ENCODE measurements around the gene RNF103. TPM values are rescaled to one million over a fixed set of nuclear protein-coding genes. Genes with fewer than 3 reads are reported as not detected.

RNF103 gene
- total RNA-seq, 1 experiment from 2014 or later = 16.1 TPM

DNA sequence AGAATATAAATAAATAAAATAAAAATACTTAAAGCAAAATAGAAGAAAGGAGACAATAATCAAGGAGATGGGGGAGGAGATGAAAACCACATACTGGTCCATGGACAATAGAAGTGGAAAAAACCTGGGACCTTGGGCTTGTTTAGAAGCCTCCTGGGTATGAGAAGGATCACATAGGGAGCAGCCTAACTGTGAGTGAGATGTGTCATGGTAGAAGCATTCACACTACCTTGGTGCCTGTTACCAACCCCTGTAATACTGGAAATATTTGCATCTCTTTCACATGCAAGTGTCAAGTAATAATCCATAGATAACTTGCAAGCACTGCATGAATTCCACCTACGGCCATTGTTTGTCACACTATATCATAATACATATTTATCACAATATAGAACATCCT is 23.2 kb upstream of the RNF103 start:
- ATAC-seq = no peak

DNA sequence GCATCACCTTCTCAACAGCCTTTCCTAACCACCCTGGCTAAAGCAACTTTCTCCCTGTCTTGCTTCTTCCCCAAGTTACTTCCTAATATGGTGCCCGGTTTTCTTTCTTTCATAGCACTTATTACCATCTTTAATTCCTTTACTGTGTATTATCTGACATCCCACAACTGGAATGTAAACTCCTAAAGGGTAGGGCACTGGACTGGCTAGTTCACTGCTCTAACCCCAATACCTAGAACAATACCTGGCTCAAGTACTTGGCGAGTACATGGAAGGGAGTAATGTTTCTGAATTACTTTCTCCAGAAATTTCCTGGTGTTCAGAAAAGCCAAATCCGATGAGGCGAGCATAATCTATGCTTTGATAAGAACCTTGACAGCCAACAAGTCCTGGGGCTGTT is 22.7 kb upstream of the RNF103 start:
- Histone ChIP-seq H3K4me3 (replicated peaks in 1 of 2; ENCODE audit: low read depth in 1 of 2, low read length in 2 of 2) (no peak overlapping the region), H2AFZ (ENCODE audit: low read depth, low read length, poor library complexity, severe bottlenecking) (no peak overlapping the region), H3K9ac (ENCODE audit: low read length) (no peak overlapping the region), H3K36me3 (ENCODE audit: control insufficient read depth in 1 of 2, insufficient read depth in 2 of 2, low read length in 2 of 2) (no peaks in the 10 kb centered on the region), H3K27me3 (ENCODE audit: insufficient read depth, low read length) (no peaks in the 10 kb centered on the region), H3K79me2 (ENCODE audit: insufficient read depth, low read length) (no peaks in the 10 kb centered on the region), H3K9me2 (ENCODE audit: insufficient read depth) (no peaks in the 10 kb centered on the region), H4K20me1 (ENCODE audit: insufficient read depth) (no peaks in the 10 kb centered on the region), H3K4me2 (ENCODE audit: low read length) (no peak overlapping the region), H3K27ac (ENCODE audit: low read depth, low read length) (no peak overlapping the region), H3K4me1 (ENCODE audit: control insufficient read depth in 1 of 2, insufficient read depth in 2 of 2, low read length in 2 of 2) (no peaks in the 10 kb centered on the region), H3K9me3 (ENCODE audit: control insufficient read depth in 1 of 2, insufficient read depth in 1 of 2, low read depth in 1 of 2, low read length in 2 of 2) (no peaks in the 10 kb centered on the region)
- intact Hi-C loops (cut with micrococcal nuclease) = no loop called here
- DNase-seq (ENCODE audit: low read depth, low spot score) (no peak), ATAC-seq (no peak)
- POLR2A ChIA-PET = no interaction called here
- no TSS peak for BruUV-seq (replicated peaks)
- RAD21 ChIA-PET (ENCODE audit: low non-redundant PET in 1 of 2, low total read pairs in 2 of 2, uncharacterized antibody in 2 of 2, unreplicated experiment in 2 of 2) = no interaction called here
- CTCF ChIA-PET = no interaction called here
- no peak for TF ChIP-seq EZH2phosphoT487 (IDR thresholded peaks at IDR 0.05; ENCODE audit: borderline replicate concordance)
- no peak for TF ChIP-seq YY1 (IDR thresholded peaks at IDR 0.05; ENCODE audit: extremely low read depth, insufficient replicate concordance, low read depth, low read length)
- no peak for TF ChIP-seq ZNF274 (IDR thresholded peaks at IDR 0.05; ENCODE audit: low read depth, low read length)
- no peak for TF ChIP-seq SRF (IDR thresholded peaks at IDR 0.05; ENCODE audit: low read depth)
- no peak for TF ChIP-seq SP1 (IDR thresholded peaks at IDR 0.05; ENCODE audit: low read depth)
- no peak for TF ChIP-seq TCF7L2 (IDR thresholded peaks at IDR 0.05; ENCODE audit: borderline replicate concordance, extremely low read depth, insufficient read depth, insufficient read length)
- no peak for TF ChIP-seq CEBPB (IDR thresholded peaks at IDR 0.05; ENCODE audit: low read depth)
- TF ChIP-seq, protein P1, sequence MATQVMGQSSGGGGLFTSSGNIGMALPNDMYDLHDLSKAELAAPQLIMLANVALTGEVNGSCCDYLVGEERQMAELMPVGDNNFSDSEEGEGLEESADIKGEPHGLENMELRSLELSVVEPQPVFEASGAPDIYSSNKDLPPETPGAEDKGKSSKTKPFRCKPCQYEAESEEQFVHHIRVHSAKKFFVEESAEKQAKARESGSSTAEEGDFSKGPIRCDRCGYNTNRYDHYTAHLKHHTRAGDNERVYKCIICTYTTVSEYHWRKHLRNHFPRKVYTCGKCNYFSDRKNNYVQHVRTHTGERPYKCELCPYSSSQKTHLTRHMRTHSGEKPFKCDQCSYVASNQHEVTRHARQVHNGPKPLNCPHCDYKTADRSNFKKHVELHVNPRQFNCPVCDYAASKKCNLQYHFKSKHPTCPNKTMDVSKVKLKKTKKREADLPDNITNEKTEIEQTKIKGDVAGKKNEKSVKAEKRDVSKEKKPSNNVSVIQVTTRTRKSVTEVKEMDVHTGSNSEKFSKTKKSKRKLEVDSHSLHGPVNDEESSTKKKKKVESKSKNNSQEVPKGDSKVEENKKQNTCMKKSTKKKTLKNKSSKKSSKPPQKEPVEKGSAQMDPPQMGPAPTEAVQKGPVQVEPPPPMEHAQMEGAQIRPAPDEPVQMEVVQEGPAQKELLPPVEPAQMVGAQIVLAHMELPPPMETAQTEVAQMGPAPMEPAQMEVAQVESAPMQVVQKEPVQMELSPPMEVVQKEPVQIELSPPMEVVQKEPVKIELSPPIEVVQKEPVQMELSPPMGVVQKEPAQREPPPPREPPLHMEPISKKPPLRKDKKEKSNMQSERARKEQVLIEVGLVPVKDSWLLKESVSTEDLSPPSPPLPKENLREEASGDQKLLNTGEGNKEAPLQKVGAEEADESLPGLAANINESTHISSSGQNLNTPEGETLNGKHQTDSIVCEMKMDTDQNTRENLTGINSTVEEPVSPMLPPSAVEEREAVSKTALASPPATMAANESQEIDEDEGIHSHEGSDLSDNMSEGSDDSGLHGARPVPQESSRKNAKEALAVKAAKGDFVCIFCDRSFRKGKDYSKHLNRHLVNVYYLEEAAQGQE (IDR thresholded peaks at IDR 0.05; ENCODE audit: low read depth) = no peak
- TF ChIP-seq, protein P2, sequence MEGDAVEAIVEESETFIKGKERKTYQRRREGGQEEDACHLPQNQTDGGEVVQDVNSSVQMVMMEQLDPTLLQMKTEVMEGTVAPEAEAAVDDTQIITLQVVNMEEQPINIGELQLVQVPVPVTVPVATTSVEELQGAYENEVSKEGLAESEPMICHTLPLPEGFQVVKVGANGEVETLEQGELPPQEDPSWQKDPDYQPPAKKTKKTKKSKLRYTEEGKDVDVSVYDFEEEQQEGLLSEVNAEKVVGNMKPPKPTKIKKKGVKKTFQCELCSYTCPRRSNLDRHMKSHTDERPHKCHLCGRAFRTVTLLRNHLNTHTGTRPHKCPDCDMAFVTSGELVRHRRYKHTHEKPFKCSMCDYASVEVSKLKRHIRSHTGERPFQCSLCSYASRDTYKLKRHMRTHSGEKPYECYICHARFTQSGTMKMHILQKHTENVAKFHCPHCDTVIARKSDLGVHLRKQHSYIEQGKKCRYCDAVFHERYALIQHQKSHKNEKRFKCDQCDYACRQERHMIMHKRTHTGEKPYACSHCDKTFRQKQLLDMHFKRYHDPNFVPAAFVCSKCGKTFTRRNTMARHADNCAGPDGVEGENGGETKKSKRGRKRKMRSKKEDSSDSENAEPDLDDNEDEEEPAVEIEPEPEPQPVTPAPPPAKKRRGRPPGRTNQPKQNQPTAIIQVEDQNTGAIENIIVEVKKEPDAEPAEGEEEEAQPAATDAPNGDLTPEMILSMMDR (IDR thresholded peaks at IDR 0.05 in 2 of 3, conservative IDR thresholded peaks at IDR 0.05 in 1 of 3; ENCODE audit: borderline replicate concordance in 1 of 3, insufficient read depth in 1 of 3, low read depth in 2 of 3, low read length in 2 of 3) = no peak

More for the DNA sequence above, 23.2 kb upstream of the RNF103 start:
- ChIA-PET RAD21 (ENCODE audit: low non-redundant PET in 1 of 2, low total read pairs in 2 of 2, uncharacterized antibody in 2 of 2, unreplicated experiment in 2 of 2) (no interaction called here), POLR2A (no interaction called here), CTCF (no interaction called here)
- Histone ChIP-seq H3K4me3 (replicated peaks in 1 of 2; ENCODE audit: low read depth in 1 of 2, low read length in 2 of 2) (no peak overlapping the region), H2AFZ (ENCODE audit: low read depth, low read length, poor library complexity, severe bottlenecking) (no peak overlapping the region), H3K27ac (ENCODE audit: low read depth, low read length) (no peak overlapping the region), H4K20me1 (ENCODE audit: insufficient read depth) (no peaks in the 10 kb centered on the region), H3K79me2 (ENCODE audit: insufficient read depth, low read length) (no peaks in the 10 kb centered on the region), H3K9me3 (ENCODE audit: control insufficient read depth in 1 of 2, insufficient read depth in 1 of 2, low read depth in 1 of 2, low read length in 2 of 2) (no peaks in the 10 kb centered on the region), H3K27me3 (ENCODE audit: insufficient read depth, low read length) (no peaks in the 10 kb centered on the region), H3K4me2 (ENCODE audit: low read length) (no peak overlapping the region), H3K9ac (ENCODE audit: low read length) (no peak overlapping the region), H3K9me2 (ENCODE audit: insufficient read depth) (no peaks in the 10 kb centered on the region), H3K36me3 (ENCODE audit: control insufficient read depth in 1 of 2, insufficient read depth in 2 of 2, low read length in 2 of 2) (no peaks in the 10 kb centered on the region), H3K4me1 (ENCODE audit: control insufficient read depth in 1 of 2, insufficient read depth in 2 of 2, low read length in 2 of 2) (no peaks in the 10 kb centered on the region)
- BruUV-seq (replicated peaks) = no TSS peak
- TF ChIP-seq, protein P3, sequence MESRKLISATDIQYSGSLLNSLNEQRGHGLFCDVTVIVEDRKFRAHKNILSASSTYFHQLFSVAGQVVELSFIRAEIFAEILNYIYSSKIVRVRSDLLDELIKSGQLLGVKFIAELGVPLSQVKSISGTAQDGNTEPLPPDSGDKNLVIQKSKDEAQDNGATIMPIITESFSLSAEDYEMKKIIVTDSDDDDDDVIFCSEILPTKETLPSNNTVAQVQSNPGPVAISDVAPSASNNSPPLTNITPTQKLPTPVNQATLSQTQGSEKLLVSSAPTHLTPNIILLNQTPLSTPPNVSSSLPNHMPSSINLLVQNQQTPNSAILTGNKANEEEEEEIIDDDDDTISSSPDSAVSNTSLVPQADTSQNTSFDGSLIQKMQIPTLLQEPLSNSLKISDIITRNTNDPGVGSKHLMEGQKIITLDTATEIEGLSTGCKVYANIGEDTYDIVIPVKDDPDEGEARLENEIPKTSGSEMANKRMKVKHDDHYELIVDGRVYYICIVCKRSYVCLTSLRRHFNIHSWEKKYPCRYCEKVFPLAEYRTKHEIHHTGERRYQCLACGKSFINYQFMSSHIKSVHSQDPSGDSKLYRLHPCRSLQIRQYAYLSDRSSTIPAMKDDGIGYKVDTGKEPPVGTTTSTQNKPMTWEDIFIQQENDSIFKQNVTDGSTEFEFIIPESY (IDR thresholded peaks at IDR 0.05; ENCODE audit: extremely low read depth, insufficient replicate concordance, low read length) = no peak
- intact Hi-C loops (cut with micrococcal nuclease) = no loop called here
- DNase-seq (ENCODE audit: low read depth, low spot score) = no peak
